ENCODE measurements around the gene SPRR1B.

The SPRR1B gene

DNA sequence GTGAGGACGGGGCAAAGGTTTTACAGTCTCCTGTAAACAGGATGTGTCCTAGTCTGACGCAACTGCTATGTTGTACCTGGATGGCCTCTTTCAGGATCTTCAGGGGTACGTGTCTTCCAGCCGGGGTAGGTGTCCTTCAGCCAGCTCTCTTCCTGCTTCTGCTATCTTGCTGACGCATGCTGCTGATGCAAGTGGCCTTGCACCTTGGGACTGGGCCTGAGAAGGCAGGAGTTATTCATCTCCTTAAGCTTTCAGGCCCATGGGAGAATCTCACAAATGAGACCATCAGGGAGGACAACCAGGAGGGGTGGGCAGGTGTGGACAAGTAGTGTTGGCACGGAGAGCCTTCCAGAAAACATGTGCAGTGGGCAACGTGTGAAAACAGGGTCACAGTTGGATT is 7.9 kb upstream of the SPRR1B start:
- H3K4me3 ChIP-seq (ENCODE audit: low read depth, low read length), result no peak overlapping the region
- TF ChIP-seq, protein P1, sequence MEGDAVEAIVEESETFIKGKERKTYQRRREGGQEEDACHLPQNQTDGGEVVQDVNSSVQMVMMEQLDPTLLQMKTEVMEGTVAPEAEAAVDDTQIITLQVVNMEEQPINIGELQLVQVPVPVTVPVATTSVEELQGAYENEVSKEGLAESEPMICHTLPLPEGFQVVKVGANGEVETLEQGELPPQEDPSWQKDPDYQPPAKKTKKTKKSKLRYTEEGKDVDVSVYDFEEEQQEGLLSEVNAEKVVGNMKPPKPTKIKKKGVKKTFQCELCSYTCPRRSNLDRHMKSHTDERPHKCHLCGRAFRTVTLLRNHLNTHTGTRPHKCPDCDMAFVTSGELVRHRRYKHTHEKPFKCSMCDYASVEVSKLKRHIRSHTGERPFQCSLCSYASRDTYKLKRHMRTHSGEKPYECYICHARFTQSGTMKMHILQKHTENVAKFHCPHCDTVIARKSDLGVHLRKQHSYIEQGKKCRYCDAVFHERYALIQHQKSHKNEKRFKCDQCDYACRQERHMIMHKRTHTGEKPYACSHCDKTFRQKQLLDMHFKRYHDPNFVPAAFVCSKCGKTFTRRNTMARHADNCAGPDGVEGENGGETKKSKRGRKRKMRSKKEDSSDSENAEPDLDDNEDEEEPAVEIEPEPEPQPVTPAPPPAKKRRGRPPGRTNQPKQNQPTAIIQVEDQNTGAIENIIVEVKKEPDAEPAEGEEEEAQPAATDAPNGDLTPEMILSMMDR (conservative IDR thresholded peaks at IDR 0.05; ENCODE audit: low read depth, low read length), result no peak
- DNase-seq (ENCODE audit: low read depth), result no peak

DNA sequence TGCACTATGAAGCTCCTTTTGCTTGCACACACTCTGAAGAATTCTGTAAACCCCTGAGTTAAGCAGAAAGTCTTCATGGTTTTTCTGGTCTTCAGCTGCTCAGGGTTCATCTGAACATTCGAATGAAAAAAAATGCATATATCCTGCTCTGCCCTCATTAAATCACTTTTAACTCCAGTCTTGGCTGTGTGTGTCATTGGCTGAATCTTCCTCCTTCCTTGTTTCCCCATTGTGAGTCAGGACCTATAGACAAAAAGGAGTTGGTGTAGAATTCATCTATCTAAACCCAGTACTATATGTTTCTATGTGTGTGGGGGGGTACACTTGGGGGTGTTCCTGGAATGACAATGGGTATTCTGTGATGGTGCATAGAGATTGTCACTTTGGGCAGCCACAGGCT is 6.6 kb upstream of the SPRR1B start:
- DNase-seq (ENCODE audit: low read depth), result no peak
- H3K4me3 ChIP-seq (ENCODE audit: low read depth, low read length), result no peak overlapping the region
- TF ChIP-seq, protein P1 (conservative IDR thresholded peaks at IDR 0.05; ENCODE audit: low read depth, low read length), result no peak

DNA sequence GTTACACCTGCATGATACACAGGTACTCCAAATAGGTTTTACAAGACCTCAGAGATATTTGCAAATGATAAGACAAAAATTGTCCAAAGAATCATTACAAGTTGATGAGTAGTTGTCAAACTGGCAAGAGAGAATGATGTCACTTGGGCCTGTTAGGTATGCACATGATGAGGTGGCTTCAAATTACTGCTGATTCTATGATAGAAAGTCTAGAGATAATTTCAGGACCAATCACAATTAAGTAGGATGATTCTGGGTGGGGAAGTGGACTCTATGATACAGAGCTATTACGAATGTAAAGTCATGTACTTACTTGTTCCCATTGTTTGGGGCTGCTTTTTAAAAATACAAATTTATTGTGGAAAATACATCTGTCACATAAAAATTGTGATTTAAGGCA is 5.2 kb upstream of the SPRR1B start:
- TF ChIP-seq, protein P1 (conservative IDR thresholded peaks at IDR 0.05; ENCODE audit: low read depth, low read length), result no peak
- DNase-seq (ENCODE audit: low read depth), result no peak
- H3K4me3 ChIP-seq (ENCODE audit: low read depth, low read length), result no peak overlapping the region

DNA sequence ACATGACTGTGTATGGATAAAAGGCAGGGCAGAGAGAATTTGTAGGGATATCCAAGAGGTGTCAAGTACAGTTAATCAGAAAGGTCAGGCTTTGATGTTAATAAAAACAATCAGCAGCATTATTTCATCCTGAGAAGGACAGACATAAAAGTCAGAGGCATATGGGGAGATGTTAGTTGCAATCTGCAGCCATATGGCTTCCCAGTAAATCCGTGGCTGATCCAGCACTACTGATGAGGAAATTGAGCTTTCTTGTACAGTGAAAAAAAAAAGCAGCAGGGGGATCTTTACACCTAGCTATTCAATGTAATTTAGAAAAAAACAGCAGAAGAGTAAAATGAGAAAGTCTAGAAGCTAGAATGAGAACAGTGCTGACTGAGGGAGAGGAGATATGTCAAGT is 2.2 kb upstream of the SPRR1B start:
- TF ChIP-seq, protein P1 (conservative IDR thresholded peaks at IDR 0.05; ENCODE audit: low read depth, low read length), result no peak
- H3K4me3 ChIP-seq (ENCODE audit: low read depth, low read length), result no peak overlapping the region
- DNase-seq (ENCODE audit: low read depth), result no peak

DNA sequence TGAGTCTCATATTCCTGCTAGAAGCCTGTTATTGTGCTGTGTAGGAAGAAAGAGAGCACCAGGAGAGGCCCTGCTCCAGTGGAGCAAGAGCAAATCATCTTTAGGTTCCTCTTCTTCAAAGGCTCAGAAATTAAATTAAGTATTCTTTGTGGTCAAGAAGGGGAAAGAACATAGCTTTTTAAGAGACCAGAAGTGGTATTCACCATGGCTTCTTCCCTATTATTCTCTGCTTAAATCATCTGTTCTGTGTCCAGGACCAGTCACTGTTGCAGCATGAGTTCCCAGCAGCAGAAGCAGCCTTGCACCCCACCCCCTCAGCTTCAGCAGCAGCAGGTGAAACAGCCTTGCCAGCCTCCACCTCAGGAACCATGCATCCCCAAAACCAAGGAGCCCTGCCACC is 1.1 kb downstream of the SPRR1B start:
- no peak overlapping the region for H3K4me3 ChIP-seq (ENCODE audit: low read depth, low read length)
- TF ChIP-seq, protein P1 (conservative IDR thresholded peaks at IDR 0.05; ENCODE audit: low read depth, low read length), result no peak
- no peak for DNase-seq (ENCODE audit: low read depth)

DNA sequence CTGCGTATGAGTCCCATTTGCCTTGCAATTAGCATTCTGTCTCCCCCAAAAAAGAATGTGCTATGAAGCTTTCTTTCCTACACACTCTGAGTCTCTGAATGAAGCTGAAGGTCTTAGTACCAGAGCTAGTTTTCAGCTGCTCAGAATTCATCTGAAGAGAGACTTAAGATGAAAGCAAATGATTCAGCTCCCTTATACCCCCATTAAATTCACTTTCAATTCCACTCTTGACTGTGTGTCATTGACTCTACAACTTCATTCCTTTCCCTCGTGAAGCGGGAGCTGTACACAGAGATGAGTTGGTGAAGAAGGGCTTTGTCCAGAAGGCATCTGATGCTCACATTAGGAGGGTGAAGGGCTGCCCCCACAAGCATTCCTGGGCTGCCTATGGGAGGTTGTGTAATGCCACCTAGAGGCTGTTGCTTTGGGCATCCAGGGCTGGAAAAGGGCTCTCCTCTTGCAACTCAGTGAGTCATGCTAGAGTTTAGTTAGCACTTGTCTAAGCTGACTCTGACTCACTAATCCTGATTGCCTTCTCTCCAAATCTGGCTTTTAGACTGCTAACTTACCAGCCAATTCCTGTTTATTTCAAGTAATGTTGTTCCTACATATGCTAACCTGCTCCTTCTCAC is 1.8 kb downstream of the SPRR1B start:
- peak; percentile 1 for DNase-seq (ENCODE audit: low read depth)
- TF ChIP-seq, protein P1 (conservative IDR thresholded peaks at IDR 0.05; ENCODE audit: low read depth, low read length), result no peak
- H3K4me3 ChIP-seq (ENCODE audit: low read depth, low read length), result no peak overlapping the region

DNA sequence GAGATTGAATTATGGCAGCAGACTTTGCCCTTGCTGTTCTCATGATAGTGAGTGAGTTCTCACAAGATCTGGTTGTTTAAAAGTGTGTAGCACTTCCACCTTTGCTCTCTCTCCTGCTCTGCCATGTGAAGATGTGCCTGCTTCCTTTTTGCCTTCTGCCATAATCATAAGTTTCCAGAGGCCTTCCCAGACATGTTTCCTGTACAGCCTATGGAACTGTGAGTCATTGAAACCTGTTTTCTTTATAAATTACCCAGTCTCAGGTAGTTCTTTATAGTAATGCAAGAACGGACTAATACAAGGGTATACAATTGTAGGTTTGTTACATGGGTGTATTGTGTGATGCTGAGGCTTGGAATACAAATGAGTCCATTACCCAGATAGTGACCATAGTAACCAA is 4.2 kb downstream of the SPRR1B start:
- no peak overlapping the region for H3K4me3 ChIP-seq (ENCODE audit: low read depth, low read length)
- TF ChIP-seq, protein P1 (conservative IDR thresholded peaks at IDR 0.05; ENCODE audit: low read depth, low read length), result no peak
- DNase-seq (ENCODE audit: low read depth), result no peak
